NCI-H82 treated with DMSO at 0.1 percent for 48 hours (cell line): ENCODE measurements around the gene TEN1.

Experiments
- DNase-seq: peaks from one replicate; lab custom pipeline; 2025; ENCODE audit not compliant: unreplicated experiment; lab: John Stamatoyannopoulos, UW

Gene TEN1

DNA sequence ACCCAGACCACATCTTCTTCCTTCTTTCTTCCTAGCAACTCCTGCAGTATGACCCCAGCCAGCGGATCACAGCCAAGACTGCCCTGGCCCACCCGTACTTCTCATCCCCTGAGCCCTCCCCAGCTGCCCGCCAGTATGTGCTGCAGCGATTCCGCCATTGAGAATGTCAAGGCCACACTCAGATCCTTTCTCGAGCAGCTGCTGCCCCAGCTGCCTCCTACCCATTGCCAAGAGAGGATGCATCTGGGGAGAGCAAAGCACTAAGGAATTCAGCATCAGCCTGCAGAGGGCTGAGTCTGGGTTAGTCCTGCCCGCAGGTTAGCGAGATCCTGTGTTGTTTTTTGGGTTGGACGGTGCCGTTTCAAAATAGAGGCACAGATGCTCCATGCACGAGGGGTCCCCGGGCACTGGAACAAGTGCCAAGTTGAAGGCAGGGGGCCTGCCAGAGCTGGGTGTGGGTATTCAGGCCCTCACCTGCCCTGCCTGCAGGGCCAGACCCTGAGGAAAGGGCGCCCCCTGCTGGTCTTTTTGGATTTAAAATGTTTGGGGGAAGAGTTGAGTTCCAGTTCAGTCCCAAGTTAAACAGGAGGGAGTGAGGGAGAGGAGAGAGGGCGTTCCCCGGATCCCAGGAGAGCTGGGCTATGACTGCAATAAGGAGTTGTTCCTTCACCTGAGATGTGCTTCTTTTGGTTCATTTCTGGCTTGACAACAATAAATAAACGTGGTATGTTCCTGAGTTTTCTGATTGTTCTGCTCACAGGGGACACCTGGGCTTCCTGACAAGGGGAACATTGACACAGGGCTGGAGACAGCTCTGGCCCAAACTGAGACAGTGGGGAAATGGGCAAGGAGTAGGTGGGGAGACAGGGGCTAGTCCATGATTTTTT is 26.5 kb downstream of the TEN1 start:
- DNase-seq, result peak; percentile 30

DNA sequence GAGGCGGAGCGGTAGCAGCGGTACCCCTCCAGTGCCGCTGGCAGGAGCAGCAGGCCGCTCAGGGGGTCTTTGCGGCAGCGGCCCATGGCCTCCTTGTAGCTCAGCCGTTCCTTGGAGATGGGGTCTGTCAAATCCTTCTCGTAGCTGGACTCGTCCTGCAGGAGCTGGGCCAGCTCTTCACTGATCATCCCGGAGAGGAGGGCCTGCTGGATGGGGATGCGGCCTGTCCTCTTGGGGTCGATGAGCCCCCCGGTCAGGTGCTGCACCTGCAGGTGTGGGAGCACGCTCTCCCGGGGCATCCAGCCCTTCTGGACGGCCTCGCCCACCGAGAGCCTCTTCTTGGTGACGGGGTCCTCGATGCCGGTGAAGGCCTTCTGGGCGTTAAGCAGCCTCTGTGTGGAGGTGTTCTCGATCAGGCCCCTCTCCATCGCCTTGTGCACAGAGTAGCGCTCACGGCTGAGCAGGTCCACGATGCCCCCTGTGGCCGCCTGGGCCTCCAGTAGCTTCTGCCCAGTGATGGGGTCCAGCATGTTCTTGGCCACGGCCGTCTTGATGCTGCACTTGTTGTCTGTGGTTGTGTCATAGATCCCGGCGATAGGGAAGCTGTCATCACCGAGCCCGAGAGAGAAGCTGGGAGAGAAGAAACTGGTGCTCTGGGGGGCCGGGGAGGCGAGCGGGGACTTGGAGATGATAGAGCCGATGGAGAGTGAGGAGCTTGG is 28.2 kb downstream of the TEN1 start:
- no peak for DNase-seq

DNA sequence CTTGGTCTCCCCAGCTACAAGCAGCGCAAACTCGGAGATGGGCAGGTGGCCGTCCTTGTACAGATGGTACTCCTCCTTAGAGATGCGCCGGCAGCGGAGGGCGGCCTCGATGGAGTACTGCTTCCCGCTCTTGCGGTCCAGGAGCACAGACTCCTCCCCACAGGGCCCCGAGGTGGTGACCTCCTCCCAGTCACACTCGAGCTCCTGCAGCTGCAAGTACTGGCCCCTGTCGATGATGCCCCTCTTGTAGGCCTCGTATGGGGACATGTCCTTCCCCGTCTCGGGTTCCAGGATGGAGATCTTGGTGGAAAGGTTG is 28.8 kb downstream of the TEN1 start:
- no peak for DNase-seq

DNA sequence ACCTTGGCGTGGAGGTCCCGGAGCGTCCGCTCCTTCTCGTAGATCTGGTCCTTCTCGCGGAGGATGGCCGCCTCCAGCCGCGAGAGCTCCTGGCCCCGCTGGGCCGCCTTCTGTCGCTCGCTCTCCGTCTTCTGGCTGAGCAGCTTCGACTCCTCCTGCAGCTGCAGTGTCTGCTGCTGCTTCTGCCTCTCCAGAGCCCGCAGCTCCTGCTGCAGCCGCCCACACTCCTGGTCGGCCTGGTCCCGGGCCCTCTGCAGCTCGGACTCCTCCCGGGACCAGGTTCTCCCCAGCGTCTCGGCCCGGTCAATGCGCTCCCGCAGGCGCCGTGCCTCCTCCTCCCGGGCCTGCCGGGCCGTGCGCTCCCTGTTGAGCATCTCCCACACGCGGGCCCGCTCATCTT is 29.2 kb downstream of the TEN1 start:
- DNase-seq, result no peak

DNA sequence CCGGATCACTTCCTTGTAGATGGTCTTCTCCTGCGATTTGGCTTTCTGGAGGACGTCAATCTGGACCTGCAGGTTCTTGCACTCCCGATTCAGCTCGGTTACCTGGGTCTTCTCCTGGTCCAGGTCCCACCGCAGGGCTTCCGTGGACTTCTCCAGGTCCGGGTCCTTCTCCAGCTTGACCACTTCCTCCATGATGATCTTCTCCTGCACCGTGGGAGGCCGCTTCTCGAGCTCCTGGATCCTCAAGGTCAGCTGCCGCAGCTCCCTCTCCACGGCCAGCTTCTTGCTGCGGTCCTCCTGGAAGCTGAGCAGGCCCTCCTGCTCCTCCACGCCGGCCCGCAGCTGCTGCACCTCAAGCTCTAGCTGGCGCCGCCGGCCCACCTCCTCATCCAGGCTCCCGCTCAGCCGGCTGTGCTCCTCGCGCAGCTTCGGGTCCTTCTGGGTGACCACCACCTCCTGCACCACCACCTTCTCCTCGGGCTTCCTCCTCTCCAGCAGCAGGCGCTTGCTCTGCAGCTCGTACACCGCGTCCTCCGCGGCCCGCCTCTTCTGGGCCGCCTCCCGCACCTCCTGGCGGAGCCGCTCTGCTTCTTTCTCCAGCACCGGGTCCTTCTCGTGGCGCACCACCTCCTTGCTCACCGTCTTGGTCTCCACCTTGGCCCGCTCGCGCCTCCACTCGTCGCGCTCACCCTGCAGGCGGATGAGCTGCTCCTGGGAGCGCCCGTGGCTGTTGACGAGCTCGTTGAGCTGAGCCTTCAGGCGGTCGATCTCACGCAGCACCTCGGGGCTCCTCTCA is 29.8 kb downstream of the TEN1 start:
- DNase-seq, result no peak

DNA sequence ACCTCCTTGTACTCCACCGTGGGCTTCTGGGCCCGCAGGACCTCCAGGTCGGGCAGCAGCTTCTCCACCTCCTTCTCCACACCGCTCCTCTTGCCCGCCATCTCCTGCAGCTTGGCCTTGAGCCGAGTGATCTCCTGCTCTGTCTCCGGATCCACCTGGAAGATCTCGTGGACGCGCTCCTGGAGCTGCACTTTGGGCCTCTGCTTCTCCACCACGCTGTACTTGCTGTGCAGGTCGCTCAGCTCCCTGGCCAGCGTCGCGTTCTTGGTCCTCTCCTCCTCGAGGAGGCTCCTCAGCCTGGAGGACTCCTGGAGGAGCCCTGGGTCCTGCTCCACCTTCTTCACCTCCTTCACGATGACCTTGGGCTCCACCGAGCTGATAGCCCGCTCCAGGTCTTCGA is 30.4 kb downstream of the TEN1 start:
- DNase-seq, result no peak

DNA sequence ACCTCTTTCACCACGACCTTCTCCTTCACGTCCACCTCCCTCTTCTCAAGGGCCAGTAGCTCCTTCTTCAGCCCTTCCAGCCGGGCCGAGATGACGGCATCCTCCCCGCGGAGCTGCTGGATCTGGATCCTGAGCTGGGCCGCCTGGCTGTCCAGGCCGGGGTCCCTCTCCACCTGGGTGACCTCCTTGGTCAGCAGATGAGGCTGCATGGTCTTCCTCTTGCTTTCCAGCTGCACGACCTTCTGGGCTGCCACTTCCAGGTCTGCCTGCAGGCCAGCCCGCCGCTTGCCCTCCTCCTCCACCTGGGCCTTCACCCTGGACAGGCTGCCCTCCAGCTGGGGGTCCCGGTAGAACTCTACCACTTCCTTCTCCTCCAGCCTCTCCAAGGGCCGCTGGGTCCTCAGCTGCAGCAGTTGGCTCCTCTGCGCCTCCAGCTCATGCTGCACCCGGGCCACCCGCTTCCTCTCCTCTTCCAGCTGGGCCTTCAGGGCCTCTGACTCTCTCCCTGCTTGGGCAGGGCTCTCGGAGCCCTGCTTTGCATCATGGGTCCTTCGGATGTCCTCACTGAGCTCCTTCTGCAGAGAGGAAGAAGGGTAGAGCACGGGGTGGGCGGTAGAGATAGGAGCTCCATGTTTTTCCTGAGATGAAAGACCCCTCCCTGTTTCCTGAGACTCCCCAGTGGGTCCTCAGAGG is 31.1 kb downstream of the TEN1 start:
- DNase-seq, result no peak

DNA sequence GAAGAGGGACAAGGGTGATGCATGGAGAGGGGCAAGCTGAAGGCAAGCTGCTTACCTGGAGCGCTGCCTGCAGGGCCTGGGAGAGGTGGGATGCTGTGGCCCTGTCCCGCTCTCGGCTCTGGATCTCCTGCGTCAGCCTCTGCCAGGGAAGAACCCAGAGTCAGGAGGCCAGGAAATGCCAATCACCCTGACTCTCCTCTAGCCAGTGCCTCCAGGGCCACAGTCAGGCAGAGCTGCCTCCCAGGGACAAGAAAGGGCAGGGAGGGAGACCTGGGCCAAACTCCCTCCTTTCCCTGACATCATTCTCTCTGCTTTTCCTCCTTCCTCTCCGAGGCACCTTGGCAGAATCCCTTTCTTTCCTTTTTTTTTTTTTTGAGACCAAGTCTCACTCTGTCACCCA is 32.9 kb downstream of the TEN1 start:
- no peak for DNase-seq

DNA sequence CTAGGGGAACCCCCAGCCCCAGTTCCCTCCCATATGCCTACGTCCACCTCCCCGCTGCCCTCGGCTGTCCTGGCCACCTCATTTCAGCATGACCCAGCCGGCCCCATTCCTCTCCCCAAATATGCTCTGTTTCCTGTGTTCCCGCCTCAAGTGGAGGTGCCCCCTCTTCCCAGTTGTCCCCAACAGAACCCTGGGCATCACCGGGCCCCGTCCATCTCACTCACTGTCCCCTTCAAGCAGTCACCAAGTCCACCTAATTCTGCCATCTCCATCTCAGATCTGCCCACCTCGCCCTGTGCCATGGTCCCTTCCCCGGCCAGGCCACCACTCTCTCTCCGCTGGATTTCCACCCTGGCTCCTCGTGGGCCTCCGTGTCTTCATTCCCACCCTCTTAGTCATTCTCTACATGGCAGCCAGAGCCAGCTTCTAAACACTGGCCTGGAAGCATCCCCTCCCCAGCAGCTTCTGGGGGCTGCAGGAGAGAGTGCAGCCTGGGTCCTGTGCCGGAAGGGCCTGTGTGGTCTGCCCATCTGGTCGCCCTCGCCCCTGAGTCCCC is 34.4 kb downstream of the TEN1 start:
- DNase-seq, result no peak

DNA sequence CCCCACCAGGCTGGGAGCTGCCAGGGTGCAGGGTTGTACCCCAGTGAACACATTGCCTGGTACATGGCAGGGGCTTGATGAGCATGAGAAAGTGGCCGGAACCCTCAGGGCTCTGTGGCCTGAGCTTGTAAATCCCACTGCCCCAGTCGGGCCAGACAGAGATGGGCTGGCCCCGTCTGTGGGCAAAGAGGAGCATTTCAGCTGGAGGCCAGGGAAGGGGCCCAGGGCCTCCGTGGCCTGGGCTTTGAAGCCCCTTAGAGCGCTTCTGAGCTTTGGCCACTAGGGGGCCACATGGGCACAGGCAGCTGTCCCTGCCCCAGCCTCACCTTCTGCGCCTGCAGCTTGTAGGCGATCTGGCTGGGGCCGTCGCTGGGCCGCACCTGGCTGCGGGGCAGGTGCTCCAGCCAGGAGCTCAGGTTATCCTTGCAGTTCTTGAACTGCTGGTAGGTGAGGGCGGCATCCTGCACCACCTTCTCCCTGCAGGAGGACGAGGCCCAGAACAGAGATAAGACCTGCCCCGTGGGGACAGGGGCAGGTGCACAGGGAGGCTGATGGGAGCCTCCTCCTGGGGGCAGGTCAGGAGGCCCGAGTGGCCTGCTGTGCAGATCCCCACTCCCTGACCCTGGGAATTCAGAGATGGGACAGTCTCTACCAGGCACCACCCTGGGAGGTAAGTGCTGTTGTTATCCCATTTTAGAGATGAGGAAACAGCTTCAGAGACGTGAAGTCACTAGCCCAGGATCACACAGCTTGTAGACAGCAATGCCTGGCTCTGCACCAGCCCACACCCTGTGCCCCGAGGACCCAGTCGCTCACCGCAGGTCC is 35.3 kb downstream of the TEN1 start:
- peak; percentile 19 for DNase-seq

DNA sequence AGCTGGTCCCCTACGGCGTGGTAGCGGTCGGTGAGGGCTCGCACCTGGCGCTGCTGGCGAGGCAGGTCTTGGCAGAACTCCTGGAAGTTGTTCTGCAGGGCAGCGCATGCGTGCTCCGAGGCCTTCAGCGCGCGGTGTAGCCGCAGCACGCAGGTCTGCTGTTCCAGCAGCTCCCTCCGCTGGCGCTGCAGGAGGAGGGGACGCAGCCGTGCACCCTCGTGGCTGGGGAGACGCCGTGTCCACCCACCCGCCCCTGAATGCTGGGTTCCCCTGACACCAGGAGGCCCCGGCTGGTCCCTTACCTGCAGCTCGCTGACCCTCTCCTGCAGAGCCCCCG is 35.9 kb downstream of the TEN1 start:
- no peak for DNase-seq

DNA sequence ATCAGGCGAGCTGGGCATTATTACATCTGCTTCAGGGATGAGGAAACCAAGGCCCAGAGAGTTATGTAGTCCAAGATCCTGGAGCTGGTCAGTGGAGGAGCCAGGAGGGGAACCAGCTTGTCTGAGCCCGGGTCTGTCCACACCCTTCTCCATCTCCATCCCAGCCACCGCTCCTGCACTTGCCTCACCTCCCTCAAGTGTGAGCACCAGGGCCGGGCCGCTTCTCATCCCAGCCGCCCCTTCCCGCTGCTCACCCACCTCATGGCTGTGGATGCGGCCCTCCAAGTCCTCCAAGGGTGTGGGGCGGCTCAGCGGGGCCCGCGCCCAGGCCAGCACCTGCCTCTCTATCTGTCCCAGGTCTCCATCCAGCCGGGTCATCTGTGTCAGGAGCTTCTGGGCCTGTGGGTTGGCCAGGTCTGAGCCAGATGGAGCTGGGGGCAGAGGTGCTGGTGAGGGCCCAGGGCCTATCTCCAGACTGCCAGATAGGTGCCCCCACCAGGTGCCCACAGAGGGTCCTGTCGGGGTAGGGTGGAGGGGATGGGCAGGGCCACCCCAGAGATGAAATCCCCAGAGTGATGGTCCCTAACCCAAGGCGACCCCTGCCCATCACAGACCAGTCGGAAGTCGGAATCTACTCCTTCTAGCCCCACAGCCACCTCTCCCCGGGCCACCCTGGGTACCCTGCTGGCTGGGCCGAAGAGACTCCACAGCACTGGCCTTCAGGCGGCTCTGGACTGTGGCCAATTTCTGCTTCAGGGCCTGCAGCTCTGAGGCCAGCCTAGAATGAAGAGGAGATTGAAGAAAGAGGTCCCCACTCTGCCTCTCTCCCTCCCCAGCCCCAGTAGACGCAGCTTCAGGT is 38.7 kb downstream of the TEN1 start:
- DNase-seq, result no peak

DNA sequence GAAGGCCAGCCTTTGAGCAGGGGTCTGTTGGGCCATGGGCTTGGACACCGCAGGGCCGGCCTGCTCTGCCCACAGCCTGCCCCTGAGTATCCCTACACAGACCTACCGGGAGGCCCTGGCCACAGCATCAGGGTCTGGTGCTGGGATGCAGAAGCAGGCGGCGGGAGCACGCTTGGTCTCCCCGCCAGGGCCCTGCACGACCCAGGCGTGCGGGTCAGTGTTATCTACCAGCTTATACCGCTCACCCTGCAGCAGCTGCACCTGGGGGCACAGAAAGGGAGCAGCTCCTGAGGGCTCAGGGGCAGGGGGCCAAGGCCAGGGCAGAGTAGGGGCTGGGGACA is 39.3 kb downstream of the TEN1 start:
- no peak for DNase-seq

DNA sequence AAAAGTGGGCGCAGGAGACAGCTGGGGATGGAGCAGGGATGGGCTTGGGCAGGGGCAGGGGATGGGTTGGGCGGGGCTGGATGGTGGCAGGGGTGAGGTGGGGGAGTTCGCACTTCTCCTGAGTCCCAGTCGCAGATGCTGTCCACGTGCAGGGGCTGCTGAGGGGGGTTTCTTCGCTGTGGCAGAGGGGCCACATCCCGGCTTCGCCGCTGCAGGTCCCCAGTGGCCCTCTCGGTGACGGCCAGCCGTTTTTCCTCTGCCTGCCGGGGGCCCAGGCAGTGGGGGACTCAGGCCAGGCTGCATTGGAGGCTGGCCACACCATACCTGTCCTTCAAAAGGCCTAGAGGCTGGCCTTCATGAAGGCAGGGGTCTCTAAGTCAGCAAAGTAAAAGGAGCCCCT is 39.8 kb downstream of the TEN1 start:
- DNase-seq, result no peak

DNA sequence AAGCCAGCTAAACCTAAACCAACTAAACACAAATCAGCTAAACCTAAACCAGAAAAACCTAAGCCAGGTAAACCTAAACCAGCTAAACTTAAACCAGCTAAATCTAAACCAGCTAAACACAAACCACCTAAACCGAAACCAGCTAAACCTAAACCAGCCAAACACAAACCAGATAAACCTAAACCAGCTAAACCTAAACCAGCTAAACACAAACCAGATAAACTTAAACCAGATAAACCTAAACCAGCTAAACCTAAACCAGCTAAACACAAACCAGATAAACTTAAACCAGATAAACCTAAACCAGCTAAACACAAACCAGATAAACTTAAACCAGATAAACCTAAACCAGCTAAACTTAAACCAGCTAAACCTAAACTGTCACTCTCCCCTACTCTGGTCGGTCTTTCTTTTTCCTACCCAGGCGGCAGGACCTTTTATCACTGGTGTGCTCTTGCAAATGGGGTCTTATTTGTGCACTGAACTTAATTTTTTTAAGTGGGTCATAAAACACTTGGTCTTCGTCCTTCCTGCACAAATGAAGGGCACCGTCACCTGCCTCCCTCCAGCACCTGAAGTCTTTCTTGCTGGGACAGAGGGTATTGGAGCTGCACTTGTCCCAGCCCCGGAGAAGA is 40.9 kb downstream of the TEN1 start:
- DNase-seq, result no peak

DNA sequence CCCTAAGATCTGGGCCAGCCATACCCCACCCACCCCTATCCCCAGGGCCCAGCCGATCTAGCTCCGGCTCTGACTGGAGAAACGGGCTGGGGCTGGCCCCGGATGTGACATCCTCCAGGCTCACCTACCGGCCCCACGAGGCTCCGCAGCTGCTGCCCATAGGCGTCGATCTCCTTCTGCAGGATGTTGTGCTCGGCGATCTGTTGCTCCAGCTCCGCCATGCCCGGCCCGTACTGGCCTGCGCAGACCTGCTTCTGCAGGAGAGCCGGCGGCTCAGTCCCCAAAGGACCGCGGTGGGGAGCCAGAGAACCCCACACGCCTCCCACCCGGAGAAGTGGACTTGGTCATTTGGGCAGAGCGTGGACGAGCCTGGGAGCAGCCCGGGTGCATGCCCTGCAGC is 43.2 kb downstream of the TEN1 start:
- no peak for DNase-seq

DNA sequence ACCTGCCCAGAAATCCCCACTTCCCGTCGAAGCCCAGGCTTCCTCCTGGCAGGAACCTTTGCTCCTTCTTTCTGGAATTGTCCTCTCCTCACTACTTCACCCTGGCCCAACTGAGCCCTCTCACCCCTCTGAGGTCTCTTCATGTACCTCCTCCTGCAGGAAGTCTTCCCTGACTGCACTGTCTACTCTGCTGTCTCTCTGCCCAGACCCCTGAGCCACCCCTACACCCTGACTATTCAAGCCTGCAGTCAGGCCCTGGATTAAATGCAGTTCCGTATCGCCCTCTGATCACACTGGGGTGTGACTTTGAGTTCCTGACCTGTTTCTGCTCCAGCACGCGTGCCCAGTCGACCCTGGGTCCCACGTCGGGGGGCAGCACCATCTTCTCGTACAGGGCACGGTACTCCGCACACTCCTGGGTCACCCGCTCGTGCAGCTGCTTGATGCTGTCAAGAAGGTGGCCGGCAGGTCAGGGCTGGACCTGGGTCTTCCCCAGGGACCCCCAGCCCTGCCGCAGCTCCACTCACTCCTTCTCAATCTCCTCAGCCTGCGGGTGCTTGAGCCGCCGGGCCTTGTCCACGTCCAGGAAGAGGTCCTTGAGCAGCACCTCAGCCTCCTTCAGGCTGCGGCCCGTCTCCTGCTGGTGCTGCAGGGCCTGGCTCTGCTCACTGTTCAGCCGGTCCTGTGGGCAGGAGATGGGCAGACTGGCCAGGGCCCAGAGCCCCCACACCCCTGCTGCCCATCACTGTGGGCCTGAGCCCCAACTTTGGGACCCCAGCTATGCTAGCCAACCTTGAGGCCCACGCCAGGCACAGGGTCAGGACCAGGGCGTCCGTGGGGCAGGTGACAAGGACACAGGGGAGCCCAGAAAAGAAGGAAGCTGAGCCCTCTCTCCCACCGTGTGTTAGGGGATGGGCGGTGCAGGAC is 44.2 kb downstream of the TEN1 start:
- no peak for DNase-seq

DNA sequence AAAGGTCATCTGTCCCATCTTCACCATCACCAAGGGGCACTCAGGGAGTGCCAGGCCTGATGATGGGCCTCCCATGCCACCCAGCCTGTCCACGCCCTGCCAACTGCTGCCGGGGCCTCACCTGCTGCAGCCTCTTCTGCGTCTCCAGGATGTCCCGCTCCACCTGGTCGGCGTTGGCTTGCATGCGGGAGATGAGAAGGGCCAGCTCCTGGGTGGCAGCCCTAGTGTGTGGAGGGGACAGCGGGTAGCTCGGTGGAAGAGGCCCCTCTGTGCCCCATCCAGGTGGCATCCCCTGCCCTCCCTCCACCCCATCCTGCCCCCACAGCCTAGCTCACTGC is 44.8 kb downstream of the TEN1 start:
- DNase-seq, result no peak
